NB4 (cell line): Measurements from ENCODE around the gene ESYT2.

Experiments
- DNase-seq: peaks from one replicate; pipeline ENCODE4 v3.0.0; 2010; ENCODE audit warnings: low read depth
- H3K4me3 ChIP-seq: one replicate; pipeline ENCODE4 v1.5.1; 2011; ENCODE audit warnings: mild to moderate bottlenecking, low read depth, low read length, moderate library complexity
- CTCF ChIP-seq: IDR thresholded peaks from one replicate; pipeline ENCODE4 v1.5.1; 2012; ENCODE audit warnings: low read depth, low read length
- MAX ChIP-seq: IDR thresholded peaks from 2 replicates; pipeline ENCODE4 v1.6.1; 2011; ENCODE audit warnings: low read depth, low read length
- MYC ChIP-seq: IDR thresholded peaks from 2 replicates; pipeline ENCODE4 v1.6.1; 2011; ENCODE audit warnings: low read depth, low read length
- POLR2A ChIP-seq: IDR thresholded peaks from 2 replicates; pipeline ENCODE4 v1.6.1; 2011; ENCODE audit warnings: mild to moderate bottlenecking; ENCODE audit not compliant: insufficient read length; ENCODE audit errors: extremely low read depth

ESYT2 gene

DNA sequence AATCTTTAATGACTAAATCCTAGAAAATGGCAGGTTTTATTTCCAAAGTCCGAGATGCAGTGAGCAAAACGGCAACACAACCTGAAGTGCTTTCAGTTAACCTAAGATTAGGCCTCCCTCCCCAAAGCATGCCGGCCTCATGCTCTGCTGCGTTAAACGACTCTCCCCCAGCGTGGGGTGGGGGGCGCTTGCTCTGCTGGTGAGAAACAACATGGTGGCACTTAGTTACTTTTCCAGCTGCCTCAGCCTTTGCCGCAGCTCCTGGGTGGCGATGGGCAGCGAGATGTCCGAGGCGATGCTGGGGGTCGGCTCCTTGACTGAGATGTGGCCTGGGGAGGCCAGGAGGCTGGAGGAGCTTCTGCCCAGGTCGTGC, 88.0 kb downstream of the ESYT2 start:
- TF ChIP-seq CTCF = no peak
- no peak for TF ChIP-seq POLR2A
- TF ChIP-seq MAX = no peak
- no peak for TF ChIP-seq MYC

DNA sequence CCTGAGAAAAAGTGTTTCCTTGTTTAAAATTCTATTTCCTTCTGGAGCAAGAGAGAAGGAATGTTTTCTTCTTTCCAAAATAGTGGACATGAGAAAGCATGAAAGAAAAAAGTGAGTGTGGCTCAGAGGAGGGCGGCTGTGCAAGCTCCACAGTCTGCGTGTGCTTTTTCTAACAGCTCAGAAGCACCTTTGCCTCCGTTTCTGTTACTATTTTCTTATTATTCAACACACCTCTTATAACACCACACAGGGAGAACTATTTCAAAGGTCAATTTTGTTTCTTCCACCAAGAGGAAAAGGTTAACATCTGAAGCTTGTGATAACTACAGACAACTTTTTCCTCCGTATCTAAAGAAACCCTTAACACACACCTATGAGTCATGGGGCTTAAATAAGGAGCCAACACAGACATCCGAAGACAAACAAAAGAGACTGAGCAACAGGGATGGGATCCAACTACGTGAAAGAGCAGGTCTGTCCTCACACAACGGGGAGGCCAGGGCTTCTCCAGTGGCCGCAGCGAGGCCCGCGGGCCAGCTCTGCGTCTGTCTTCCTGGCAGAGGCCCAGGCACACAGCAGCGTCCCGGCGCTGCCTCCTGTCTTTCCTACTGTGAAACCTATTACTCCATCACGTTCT, 88.5 kb downstream of the ESYT2 start:
- DNase-seq = peak; percentile 55
- no peak overlapping the region for H3K4me3 ChIP-seq
- TF ChIP-seq MAX = no peak
- no peak for TF ChIP-seq CTCF
- TF ChIP-seq MYC = no peak
- TF ChIP-seq POLR2A = no peak

More for the DNA sequence above, 88.0 kb downstream of the ESYT2 start:
- DNase-seq = no peak
- no peak overlapping the region for H3K4me3 ChIP-seq

DNA sequence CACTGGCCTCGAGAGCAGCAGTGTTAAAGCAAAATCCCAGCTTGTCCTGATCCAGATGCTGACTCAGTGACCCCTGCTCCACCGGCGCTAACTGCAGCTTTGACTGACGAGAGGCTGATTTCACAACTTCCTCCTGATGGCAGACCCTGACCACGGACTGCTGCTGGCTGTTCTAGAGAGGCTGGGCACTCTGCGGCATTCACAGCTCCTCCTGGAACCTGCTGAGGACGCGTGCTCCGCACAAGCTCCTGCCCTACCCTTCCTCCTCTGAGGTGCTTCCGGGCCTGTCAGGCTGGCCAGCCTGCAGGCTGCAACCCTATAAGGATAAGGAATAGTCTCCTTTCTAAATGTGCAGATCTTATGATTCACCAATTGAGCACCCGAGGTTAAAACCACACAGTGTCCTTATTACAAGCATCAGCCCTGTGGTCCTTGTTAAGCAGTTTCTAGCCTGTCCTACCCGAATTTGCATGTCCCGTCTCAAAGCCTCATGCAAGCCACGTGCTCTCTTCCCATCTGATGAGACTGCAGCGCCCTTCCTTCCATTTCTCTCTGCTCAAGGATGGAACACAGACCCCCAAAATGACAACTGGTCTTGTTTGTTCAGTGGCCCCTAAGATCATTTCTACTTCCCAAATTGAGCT, 89.2 kb downstream of the ESYT2 start:
- H3K4me3 ChIP-seq = peak overlapping the region; percentile 34
- peak; percentile 100 for DNase-seq
- TF ChIP-seq MYC = peak; percentile 82
- TF ChIP-seq POLR2A = peak; percentile 20
- peak; percentile 95 for TF ChIP-seq MAX
- no peak for TF ChIP-seq CTCF

- no peak for TF ChIP-seq MYC
- no peak for TF ChIP-seq MAX
- TF ChIP-seq CTCF = no peak
- no peak for TF ChIP-seq POLR2A
- no peak overlapping the region for H3K4me3 ChIP-seq
- DNase-seq = no peak
These were observed 90.5 kb downstream of the ESYT2 start for GRCh38 chr7:158738841-158739240.

GRCh38 chr7:158737064-158737695, 92.1 kb downstream of the ESYT2 start:
- DNase-seq = no peak
- H3K4me3 ChIP-seq = no peak overlapping the region
- TF ChIP-seq POLR2A (no peak), MAX (no peak), CTCF (no peak), MYC (no peak)
